ENCODE measurements around the gene MSL1. TPM values are rescaled to one million over a fixed set of nuclear protein-coding genes. Genes with fewer than 3 reads are reported as not detected.
A peak's percentile ranks its signal among the peaks of the same experiment; 100 is the strongest.

The MSL1 gene
- total RNA-seq, 2 experiments from 2014 or later, result 81.7 to 89.6 TPM

DNA sequence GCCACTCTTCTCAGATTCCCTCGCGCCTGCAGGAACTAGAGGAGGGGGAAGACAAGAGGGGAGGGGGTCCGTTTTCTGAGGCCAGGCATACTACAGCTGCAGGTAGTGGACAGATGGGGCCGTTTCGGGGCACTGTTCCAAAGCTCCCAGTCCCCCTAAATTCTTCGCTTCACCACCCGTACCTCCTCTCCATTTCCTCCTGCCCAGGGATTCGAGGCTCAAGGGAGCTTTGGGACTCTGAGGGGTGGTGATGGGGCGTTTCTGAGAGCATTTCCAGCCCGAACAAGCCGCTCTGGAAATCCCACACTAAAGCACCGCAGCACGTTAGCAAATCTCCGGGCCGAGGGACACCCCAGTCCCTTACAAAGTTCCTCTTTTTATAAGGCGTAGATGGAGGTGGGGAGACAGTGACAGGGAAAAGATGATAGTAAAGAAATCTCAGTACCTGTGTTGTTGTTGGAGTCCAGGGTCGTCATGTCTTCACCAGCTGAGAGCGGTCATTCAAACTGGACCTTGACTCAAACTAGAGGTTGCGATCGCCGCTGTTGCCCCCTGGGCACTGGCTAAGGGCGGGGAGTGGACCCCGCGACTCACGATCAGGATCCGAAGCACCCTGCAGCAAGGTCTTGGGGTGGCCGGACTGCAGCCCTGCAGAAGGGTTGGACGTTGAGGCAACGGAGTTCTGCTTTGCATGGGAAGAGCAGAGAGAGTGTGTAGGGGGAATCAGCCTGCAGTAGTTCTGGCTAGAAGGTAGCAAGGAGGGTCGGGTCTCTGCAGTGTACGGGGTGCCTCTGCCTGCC, 22.0 kb upstream of the MSL1 start:
- intact Hi-C loops (cut with DNase I, micrococcal nuclease), result loop anchor here (1.0 to 10.0 kb wide), 22 partner anchors 8 to 1589 kb away; partner anchors contain the start of genes CASC3 (in 1 of the 2), CDC6 (in 1 of the 2), CDK12 (in 1 of the 2) and EIF1 (in 1 of the 2)
- peak overlapping the region; percentile 90 for H3K27ac Mint-ChIP-seq
- peaks cover 87% of the 10 kb centered on the region for H3K4me1 Mint-ChIP-seq
- H3K27me3 Mint-ChIP-seq, result no peaks in the 10 kb centered on the region
- peak overlapping the region; percentile 88 for H3K4me3 Mint-ChIP-seq
- ATAC-seq, result no peak
- ChIA-PET POLR2A (interaction anchor here (0.6 to 3.6 kb wide), 10 partner anchors 12 to 266 kb away, joined by 3 to 34 read pairs (median 4); partner anchors contain the start of genes CASC3 and WIPF2), CTCF (interaction anchor here (0.6 to 11.1 kb wide), 10 partner anchors 12 to 119 kb away, joined by 3 to 156 read pairs (median 4); partner anchors contain the start of gene PSMD3)
- no peak for DNase-seq
- no peaks in the 10 kb centered on the region for H3K9me3 Mint-ChIP-seq (ENCODE audit: low read depth)
- peaks cover 33% of the 10 kb centered on the region for H3K36me3 Mint-ChIP-seq (ENCODE audit: low read depth)

DNA sequence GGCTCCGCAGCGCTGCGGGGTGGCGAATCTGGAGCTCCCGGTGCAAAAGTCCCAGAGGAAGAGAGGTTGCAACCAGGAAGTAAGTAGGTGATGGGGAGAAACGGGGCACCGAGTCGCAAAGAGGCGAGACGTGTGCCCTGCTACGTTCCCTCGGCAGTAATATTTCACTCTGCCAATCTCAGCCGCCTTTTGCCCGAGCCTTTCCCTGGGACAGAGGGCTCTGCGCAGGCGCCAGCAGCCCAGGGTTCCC, 21.4 kb upstream of the MSL1 start, which contains the start of gene NR1D1:
Gene NR1D1, minus strand, starts transcription at position 171 of the 250 bp plus-strand sequence. CDS start 495 bp downstream, outside the sequence.
- POLR2A ChIA-PET, result interaction anchor here (0.6 to 3.6 kb wide), 7 partner anchors 11 to 241 kb away, joined by 3 to 34 read pairs (median 5); partner anchors contain the start of genes CASC3 and WIPF2
- CTCF ChIA-PET, result interaction anchor here (0.6 to 11.1 kb wide), 10 partner anchors 12 to 120 kb away, joined by 3 to 156 read pairs (median 4); partner anchors contain the start of gene PSMD3
- ATAC-seq, result no peak
- peak within 1 kb of the TSS; percentile 88 for H3K4me3 Mint-ChIP-seq
- no peak for DNase-seq
- H3K4me1 Mint-ChIP-seq, result peaks cover 87% of the 10 kb centered on the region
- H3K27ac Mint-ChIP-seq, result peak within 1 kb of the TSS; percentile 90
- intact Hi-C loops (cut with DNase I, micrococcal nuclease), result loop anchor here (1.0 to 10.0 kb wide), 5 partner anchors 8 to 1588 kb away; partner anchors contain the start of genes EIF1 (in 1 of the 2), FBXL20 (in 1 of the 2), MED24 (in 1 of the 2) and MSL1 (in 1 of the 2)
- no peaks in the 10 kb centered on the region for H3K9me3 Mint-ChIP-seq (ENCODE audit: low read depth)
- peaks cover 31% of the 10 kb centered on the region for H3K36me3 Mint-ChIP-seq (ENCODE audit: low read depth)
- no peaks in the 10 kb centered on the region for H3K27me3 Mint-ChIP-seq

DNA sequence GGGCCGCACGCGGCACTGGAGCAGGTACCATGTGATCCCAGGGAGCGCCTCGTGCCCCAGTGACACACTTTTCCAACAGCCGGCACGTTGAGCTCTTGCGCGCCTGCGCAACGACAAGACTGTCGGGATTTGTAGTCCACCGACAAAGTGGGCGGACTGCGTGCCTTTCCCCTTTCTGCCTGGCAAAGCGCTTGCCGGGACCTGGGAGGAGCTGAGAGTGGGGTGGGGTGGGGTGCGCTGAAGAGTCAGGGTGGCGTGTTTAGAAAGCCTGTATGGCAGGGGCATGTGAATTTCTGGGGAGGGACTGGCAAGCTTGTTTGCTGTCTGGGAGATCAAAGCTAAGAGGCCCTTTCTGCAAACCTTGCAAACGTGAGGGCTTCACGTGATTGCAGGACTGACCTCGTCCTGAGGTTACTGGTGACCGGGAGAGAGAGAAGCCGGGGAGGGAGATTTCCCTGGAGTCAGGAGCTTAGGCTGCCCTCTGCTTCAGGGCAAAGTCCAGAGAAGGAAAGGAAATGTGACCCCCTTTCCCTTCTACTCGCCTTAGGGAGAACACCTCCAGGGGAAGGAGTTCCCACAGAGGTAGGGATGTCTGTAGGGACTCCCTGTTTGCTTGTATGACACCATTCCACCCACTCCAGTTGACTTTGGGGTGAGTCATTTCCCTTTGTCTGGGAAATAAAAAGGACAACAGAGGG, 21.0 kb upstream of the MSL1 start:
- no peaks in the 10 kb centered on the region for H3K9me3 Mint-ChIP-seq (ENCODE audit: low read depth)

DNA sequence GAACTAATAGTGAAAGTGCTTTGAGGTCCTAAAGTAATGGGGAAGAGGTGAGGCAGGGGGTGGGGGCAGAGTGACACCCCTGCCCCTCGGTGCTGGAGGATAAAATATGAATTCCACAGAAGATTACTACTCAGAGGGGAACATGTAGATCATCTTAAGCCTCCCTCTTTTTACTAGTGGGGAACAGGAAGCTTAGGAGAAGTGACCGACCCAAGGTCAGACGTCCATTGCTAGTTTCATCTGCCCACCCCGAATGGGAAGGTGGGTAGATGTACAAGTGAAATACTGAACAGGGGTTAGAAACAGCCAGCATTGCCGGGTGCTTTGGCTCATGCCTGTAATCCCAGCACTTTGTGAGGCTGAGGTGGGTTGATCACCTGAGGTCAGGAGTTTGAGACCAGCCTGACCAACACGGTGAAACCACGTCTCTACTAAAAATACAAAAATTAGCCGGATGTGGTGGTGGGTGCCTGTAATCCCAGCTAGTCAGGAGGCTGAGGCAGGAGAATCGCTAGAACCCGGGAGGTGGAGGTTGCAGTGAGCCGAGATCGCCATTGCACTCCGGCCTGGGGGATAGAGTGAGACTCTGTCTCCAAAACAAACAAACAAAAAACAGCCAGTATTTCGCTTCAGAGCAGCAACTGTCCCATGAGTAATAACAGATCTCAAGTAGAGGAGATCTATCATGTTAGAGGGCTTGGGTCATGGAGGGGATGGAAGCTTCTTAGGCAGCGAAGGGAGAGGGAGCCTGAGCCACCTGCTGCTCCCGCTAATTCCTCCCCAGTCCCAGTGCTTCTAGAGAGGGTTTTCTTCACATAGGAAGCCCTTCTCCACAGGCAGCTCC, 20.2 kb upstream of the MSL1 start:
- no peak for DNase-seq
- ChIA-PET POLR2A (interaction anchor here (1.2 to 3.6 kb wide), 3 partner anchors 10 to 39 kb away, joined by 3 to 34 read pairs (median 5); partner anchors contain the start of gene CASC3), CTCF (interaction anchor here (1.0 to 11.1 kb wide), 4 partner anchors 11 to 76 kb away, joined by 5 to 156 read pairs (median 8); no protein-coding TSS in a partner anchor)
- ATAC-seq, result no peak
- peak overlapping the region; percentile 88 for H3K4me3 Mint-ChIP-seq
- peak overlapping the region; percentile 90 for H3K27ac Mint-ChIP-seq
- no peaks in the 10 kb centered on the region for H3K27me3 Mint-ChIP-seq
- peaks cover 19% of the 10 kb centered on the region for H3K36me3 Mint-ChIP-seq (ENCODE audit: low read depth)
- H3K9me3 Mint-ChIP-seq (ENCODE audit: low read depth), result no peaks in the 10 kb centered on the region
- intact Hi-C loops (cut with DNase I, micrococcal nuclease), result loop anchor here in 1 of 2 experiments (2.0 to 10.0 kb wide), 2 partner anchors 697 to 1587 kb away; partner anchors contain the start of genes EIF1 and FBXL20
- H3K4me1 Mint-ChIP-seq, result peaks cover 87% of the 10 kb centered on the region

More for the DNA sequence above, 21.0 kb upstream of the MSL1 start:
- peaks cover 26% of the 10 kb centered on the region for H3K36me3 Mint-ChIP-seq (ENCODE audit: low read depth)
- ATAC-seq (peak; percentile 19), DNase-seq (peak; percentile 95)
- H3K4me3 Mint-ChIP-seq, result peak overlapping the region; percentile 88
- intact Hi-C loops (cut with DNase I, micrococcal nuclease), result loop anchor here (1.0 to 10.0 kb wide), 5 partner anchors 7 to 1588 kb away; partner anchors contain the start of genes EIF1 (in 1 of the 2), FBXL20 (in 1 of the 2), MED24 (in 1 of the 2) and MSL1 (in 1 of the 2)
- peaks cover 87% of the 10 kb centered on the region for H3K4me1 Mint-ChIP-seq
- H3K27ac Mint-ChIP-seq, result peak overlapping the region; percentile 90
- ChIA-PET POLR2A (interaction anchor here (0.5 to 3.6 kb wide), 7 partner anchors 11 to 240 kb away, joined by 3 to 34 read pairs (median 5); partner anchors contain the start of genes CASC3 and WIPF2), CTCF (interaction anchor here (0.6 to 11.1 kb wide), 11 partner anchors 11 to 120 kb away, joined by 3 to 156 read pairs (median 4); partner anchors contain the start of gene PSMD3)
- no peaks in the 10 kb centered on the region for H3K27me3 Mint-ChIP-seq

DNA sequence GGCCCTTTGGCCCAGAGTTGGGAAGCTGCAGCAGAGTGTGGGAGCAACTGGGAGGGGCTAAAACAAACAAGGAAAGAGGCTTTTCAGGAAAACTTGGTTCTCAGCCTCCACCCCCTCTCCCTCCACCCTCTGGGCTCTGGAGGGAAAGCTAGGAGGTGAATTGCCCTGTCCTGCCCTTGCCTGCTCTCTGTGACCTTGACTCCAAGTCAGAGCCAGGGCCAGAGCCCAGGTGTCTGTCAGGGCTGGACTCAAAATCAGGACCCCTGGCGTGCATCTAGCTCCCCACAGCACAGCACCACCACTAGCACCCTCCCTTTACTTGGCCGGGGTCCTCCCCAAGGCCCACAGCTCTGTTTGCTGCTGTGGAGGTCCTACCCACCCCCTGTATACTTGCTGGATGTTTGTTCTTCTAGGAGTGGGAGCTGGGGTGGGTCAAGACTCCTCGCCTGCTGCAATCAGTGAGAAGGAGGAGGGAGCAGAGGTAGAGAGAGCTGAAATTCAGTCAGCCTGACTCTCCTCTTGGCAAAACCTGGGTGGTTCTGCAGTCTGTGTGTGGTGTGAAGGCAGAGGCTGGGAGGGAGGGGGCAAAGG, 18.6 kb upstream of the MSL1 start:
- no peak for DNase-seq
- CTCF ChIA-PET, result interaction anchor here (0.6 to 11.1 kb wide), 8 partner anchors 9 to 233 kb away, joined by 3 to 156 read pairs (median 4); no protein-coding TSS in a partner anchor
- POLR2A ChIA-PET, result no interaction called here
- H3K27ac Mint-ChIP-seq, result peak overlapping the region; percentile 52
- H3K4me1 Mint-ChIP-seq, result peaks cover 87% of the 10 kb centered on the region
- no peaks in the 10 kb centered on the region for H3K27me3 Mint-ChIP-seq
- intact Hi-C loops (cut with DNase I, micrococcal nuclease), result loop anchor here in 1 of 2 experiments (10.0 kb wide), 1 partner anchor 698 kb away; the partner anchor contains the start of gene FBXL20
- ATAC-seq, result no peak
- no peak overlapping the region for H3K4me3 Mint-ChIP-seq
- peaks cover 7% of the 10 kb centered on the region for H3K36me3 Mint-ChIP-seq (ENCODE audit: low read depth)
- H3K9me3 Mint-ChIP-seq (ENCODE audit: low read depth), result no peaks in the 10 kb centered on the region

DNA sequence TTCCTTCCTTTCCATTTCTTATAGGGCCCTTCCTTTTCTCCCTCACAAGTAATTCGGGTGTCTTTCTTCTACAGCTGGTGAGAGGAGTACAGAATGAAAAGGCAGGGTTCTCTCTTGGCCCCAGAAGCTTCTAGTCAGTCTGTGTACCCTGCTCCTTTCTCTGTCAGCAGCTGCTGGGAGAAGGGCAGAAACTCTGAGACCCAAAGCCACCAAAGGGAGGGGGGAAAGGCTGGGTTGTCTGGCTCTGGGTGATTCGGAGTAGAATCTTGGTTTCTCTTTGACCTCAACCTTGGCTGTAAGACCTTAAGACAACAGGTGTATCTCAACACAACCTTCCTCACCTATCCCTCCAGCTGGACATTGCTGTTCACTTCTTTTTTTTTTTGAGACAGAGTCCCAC, 18.1 kb upstream of the MSL1 start:
- DNase-seq, result no peak
- H3K4me1 Mint-ChIP-seq, result peaks cover 87% of the 10 kb centered on the region
- H3K4me3 Mint-ChIP-seq, result no peak overlapping the region
- intact Hi-C loops (cut with DNase I, micrococcal nuclease), result loop anchor here in 1 of 2 experiments (10.0 kb wide), 1 partner anchor 699 kb away; the partner anchor contains the start of gene FBXL20
- H3K27me3 Mint-ChIP-seq, result no peaks in the 10 kb centered on the region
- peaks cover 1% of the 10 kb centered on the region for H3K36me3 Mint-ChIP-seq (ENCODE audit: low read depth)
- H3K9me3 Mint-ChIP-seq (ENCODE audit: low read depth), result no peaks in the 10 kb centered on the region
- no peak for ATAC-seq
- H3K27ac Mint-ChIP-seq, result peak overlapping the region; percentile 45
- POLR2A ChIA-PET, result interaction anchor here (0.6 kb wide), 1 partner anchor 36 kb away, joined by 3 read pairs; the partner anchor contains the start of gene CASC3
- CTCF ChIA-PET, result interaction anchor here (0.7 to 11.1 kb wide), 6 partner anchors 9 to 232 kb away, joined by 3 to 156 read pairs (median 4); no protein-coding TSS in a partner anchor

DNA sequence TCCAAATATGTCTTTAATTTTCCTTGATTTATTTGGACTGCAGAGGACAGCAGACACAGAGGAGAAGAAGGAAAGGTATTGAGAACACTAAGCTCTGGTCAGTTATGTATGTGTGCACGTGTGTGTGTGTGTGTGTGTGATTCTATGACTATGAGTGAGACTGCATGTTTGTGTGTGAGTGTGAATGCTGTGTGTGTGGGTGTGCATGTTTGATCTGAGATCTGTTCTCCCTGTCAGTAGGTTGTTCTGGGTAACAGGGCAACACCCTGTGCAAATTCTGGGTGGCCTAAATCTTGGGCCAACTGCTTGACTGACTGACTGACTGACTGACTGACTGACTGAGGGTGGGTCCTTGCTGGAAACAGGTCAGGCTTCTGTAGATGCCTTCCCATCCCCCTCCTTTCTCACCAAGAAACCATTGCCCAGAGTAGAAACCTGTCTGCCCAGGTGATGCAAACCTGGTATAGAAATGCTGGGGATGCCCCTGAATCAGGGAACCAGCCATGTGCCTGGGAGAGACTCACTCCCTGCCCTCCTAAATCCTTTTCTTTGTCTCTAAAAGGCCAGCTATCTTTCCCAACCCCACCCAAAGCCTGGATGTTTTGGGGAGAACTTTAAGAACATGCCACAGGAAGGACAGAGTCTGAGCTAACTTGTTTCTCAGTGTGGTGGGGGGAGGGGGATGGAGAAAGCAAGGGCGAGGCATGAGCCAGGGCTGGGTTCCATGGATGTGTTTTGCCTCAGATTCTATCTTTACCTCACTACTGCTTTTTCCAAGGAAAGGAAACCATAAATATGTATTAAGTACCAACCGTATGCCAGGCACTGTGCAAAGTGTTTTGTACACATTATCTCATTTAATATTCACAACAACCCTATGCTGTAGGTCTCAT, 16.9 kb upstream of the MSL1 start:
- no peaks in the 10 kb centered on the region for H3K36me3 Mint-ChIP-seq (ENCODE audit: low read depth)
- peaks cover 91% of the 10 kb centered on the region for H3K4me1 Mint-ChIP-seq
- ChIA-PET CTCF (interaction anchor here (0.7 to 11.1 kb wide), 3 partner anchors 7 to 28 kb away, joined by 3 to 156 read pairs (median 3); no protein-coding TSS in a partner anchor), POLR2A (interaction anchor here (0.7 kb wide), 1 partner anchor 390 kb away, joined by 3 read pairs; no protein-coding TSS in a partner anchor)
- H3K27me3 Mint-ChIP-seq, result no peaks in the 10 kb centered on the region
- no peaks in the 10 kb centered on the region for H3K9me3 Mint-ChIP-seq (ENCODE audit: low read depth)
- DNase-seq (peak; percentile 56), ATAC-seq (peak; percentile 9)
- H3K4me3 Mint-ChIP-seq, result no peak overlapping the region
- peak overlapping the region; percentile 53 for H3K27ac Mint-ChIP-seq
- intact Hi-C loops (cut with DNase I, micrococcal nuclease), result loop anchor here in 1 of 2 experiments (10.0 kb wide), 1 partner anchor 700 kb away; the partner anchor contains the start of gene FBXL20

DNA sequence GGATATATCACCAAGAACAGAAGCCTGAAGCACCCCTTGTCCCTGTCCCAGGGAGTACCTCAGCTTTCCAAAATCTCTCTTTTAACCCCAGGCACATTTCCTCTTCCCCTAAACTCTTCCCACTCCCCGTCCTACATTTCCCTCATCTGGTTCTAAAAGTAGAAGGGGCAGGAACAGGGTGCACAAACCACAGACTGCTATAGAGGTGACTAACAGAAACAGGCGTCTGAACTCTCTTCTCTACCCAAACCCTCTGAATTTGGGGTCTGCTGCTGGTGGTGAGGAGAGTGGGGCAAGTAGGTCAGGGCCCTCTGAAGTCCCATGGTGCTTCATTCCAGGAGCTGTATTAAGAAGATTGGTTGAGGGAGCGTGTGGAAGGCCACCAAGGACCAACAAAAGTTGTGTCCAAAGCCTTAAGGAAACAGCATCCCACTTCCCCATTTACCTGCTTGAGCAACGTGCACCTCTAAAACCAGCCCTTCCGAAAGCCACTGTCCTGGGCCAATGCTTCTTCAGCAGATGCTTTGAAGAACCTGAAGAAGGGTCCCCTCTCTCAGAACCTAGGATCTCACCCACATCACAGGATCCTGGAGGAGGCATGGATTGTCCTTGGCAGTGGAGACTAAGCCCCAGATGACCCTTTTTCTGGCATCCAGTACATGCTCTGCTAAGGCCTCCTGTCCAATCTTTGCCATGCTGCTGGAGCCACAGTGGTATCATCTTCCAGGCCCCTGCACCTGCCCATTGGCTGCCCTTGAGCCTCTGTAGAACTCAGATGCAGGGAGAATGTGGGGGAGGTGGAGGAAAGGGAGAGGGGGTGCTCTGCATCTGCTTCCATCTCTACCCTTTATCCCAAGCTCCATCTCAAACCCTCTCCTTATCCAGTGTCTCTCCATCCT, 15.7 kb upstream of the MSL1 start:
- peaks cover 92% of the 10 kb centered on the region for H3K4me1 Mint-ChIP-seq
- CTCF ChIA-PET, result interaction anchor here (1.0 to 1.5 kb wide), 4 partner anchors 30 to 98 kb away, joined by 4 to 7 read pairs (median 4); no protein-coding TSS in a partner anchor
- ATAC-seq (no peak), DNase-seq (no peak)
- no peak overlapping the region for H3K4me3 Mint-ChIP-seq
- no peaks in the 10 kb centered on the region for H3K36me3 Mint-ChIP-seq (ENCODE audit: low read depth)
- intact Hi-C loops (cut with DNase I, micrococcal nuclease), result loop anchor here in 1 of 2 experiments (10.0 kb wide), 1 partner anchor 701 kb away; the partner anchor contains the start of gene FBXL20
- POLR2A ChIA-PET, result no interaction called here
- H3K27me3 Mint-ChIP-seq, result no peaks in the 10 kb centered on the region
- H3K27ac Mint-ChIP-seq, result peak overlapping the region; percentile 24
- H3K9me3 Mint-ChIP-seq (ENCODE audit: low read depth), result no peaks in the 10 kb centered on the region
